Fibroblast of lung (primary cell): ENCODE measurements around the gene RIN1.

Source experiments
- EZH2 ChIP-seq: IDR thresholded peaks from 2 replicates; pipeline ENCODE4 v1.5.1; 2012; ENCODE audit warnings: low read length, control low read depth, mild to moderate bottlenecking; ENCODE audit errors: missing control alignments
- TF ChIP-seq, protein P1 (sequence below), 2 donors: IDR thresholded peaks in 1 of 2; conservative IDR thresholded peaks in 1 of 2; 1 replicate in 1 of 2; 2 replicates in 1 of 2; pipeline ENCODE4 v1.5.1; 2011 to 2012; ENCODE audit warnings: low read length in 2 of 2, control low read depth in 1 of 2, inconsistent platforms in 1 of 2, low read depth in 1 of 2, mild to moderate bottlenecking in 1 of 2

DNA sequence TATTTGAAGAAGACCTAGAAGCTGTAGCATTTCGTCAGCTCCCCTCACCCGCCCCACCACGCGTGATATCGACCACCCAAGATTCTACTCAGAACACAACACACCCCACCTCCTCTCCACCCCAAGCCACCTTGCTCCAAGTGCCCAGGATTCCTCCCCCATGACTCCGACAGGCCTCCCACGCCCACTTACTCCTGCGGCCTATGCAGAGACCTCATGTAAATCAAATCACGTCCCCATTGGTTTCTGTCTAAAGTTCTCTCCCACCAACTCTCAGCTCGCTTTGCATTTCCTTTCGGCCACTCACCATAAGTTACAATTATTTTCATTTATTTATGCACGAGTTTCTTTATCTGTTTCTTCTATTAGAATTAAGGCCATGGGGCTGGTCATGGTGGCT is 33.6 kb downstream of the RIN1 start:
- TF ChIP-seq, protein P1, sequence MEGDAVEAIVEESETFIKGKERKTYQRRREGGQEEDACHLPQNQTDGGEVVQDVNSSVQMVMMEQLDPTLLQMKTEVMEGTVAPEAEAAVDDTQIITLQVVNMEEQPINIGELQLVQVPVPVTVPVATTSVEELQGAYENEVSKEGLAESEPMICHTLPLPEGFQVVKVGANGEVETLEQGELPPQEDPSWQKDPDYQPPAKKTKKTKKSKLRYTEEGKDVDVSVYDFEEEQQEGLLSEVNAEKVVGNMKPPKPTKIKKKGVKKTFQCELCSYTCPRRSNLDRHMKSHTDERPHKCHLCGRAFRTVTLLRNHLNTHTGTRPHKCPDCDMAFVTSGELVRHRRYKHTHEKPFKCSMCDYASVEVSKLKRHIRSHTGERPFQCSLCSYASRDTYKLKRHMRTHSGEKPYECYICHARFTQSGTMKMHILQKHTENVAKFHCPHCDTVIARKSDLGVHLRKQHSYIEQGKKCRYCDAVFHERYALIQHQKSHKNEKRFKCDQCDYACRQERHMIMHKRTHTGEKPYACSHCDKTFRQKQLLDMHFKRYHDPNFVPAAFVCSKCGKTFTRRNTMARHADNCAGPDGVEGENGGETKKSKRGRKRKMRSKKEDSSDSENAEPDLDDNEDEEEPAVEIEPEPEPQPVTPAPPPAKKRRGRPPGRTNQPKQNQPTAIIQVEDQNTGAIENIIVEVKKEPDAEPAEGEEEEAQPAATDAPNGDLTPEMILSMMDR (conservative IDR thresholded peaks at IDR 0.05 in 1 of 2, IDR thresholded peaks at IDR 0.05 in 1 of 2; ENCODE audit: low read depth in 1 of 2, low read length in 2 of 2): no peak
- no peak for TF ChIP-seq EZH2
